GM23248 (cell line): Measurements from ENCODE around the gene SRSF7. TPM values are rescaled to one million over a fixed set of nuclear protein-coding genes. Genes with fewer than 3 reads are reported as not detected.
"Not testable (repeated sequence)": the region's sequence is repeated elsewhere in the genome, so short reads cannot be mapped to it uniquely, and the experiment has no call there.

Experiments
- DNase-seq: peaks from one replicate; pipeline ENCODE4 v3.0.0-alpha.2; 2015
- H2AFZ ChIP-seq: fragments of 200-600 bp; sonication (generic); 2 replicates; pipeline ENCODE4 v1.6.1; 2016; ENCODE audit warnings: antibody characterized with exemption
- H3F3A ChIP-seq: fragments of 200-600 bp; sonication (generic); 2 replicates; pipeline ENCODE4 v1.6.1; 2016; ENCODE audit warnings: mild to moderate bottlenecking, antibody characterized with exemption, mixed run types; ENCODE audit not compliant: insufficient read depth
- H3K27ac ChIP-seq: fragments of 200-600 bp; sonication (generic); 2 replicates; pipeline ENCODE4 v1.5.1; 2016; ENCODE audit warnings: mild to moderate bottlenecking
- H3K27me3 ChIP-seq: fragments of 200-600 bp; sonication (generic); replicated peaks from 2 replicates; pipeline ENCODE4 v1.6.1; 2016; ENCODE audit warnings: mild to moderate bottlenecking; ENCODE audit not compliant: insufficient read depth
- H3K36me3 ChIP-seq: fragments of 200-600 bp; sonication (generic); 2 replicates; pipeline ENCODE4 v1.6.1; 2016; ENCODE audit warnings: low read depth, mild to moderate bottlenecking
- H3K4me1 ChIP-seq: fragments of 200-600 bp; sonication (generic); 2 replicates; pipeline ENCODE4 v1.6.1; 2016; ENCODE audit warnings: mild to moderate bottlenecking; ENCODE audit not compliant: insufficient read depth
- H3K4me2 ChIP-seq: fragments of 200-600 bp; sonication (generic); one replicate; pipeline ENCODE4 v1.6.1; 2016; ENCODE audit warnings: mild to moderate bottlenecking; ENCODE audit not compliant: unreplicated experiment
- H3K4me3 ChIP-seq: fragments of 200-600 bp; sonication (generic); 2 replicates; pipeline ENCODE4 v1.5.1; 2016; ENCODE audit warnings: mild to moderate bottlenecking
- H3K79me2 ChIP-seq: fragments of 200-600 bp; sonication (generic); 2 replicates; pipeline ENCODE4 v1.6.1; 2016; ENCODE audit warnings: mild to moderate bottlenecking; ENCODE audit not compliant: insufficient read depth
- H3K9ac ChIP-seq: fragments of 200-600 bp; sonication (generic); 2 replicates; pipeline ENCODE4 v1.6.1; 2016; ENCODE audit warnings: mild to moderate bottlenecking
- H3K9me2 ChIP-seq: fragments of 200-600 bp; sonication (generic); 2 replicates; pipeline ENCODE4 v1.6.1; 2016; ENCODE audit warnings: mixed run types, mild to moderate bottlenecking, moderate library complexity; ENCODE audit not compliant: insufficient read depth
- H3K9me3 ChIP-seq: fragments of 200-600 bp; sonication (generic); one replicate; pipeline ENCODE4 v1.6.1; 2017; ENCODE audit warnings: low read depth
- H4K20me1 ChIP-seq: fragments of 200-600 bp; sonication (generic); 2 replicates; pipeline ENCODE4 v1.6.0; 2016; ENCODE audit not compliant: insufficient read depth
- EZH2 ChIP-seq: fragments of 200-600 bp; sonication (generic); IDR thresholded peaks from 2 replicates; pipeline ENCODE4 v1.6.1; 2018; ENCODE audit warnings: antibody characterized with exemption, mild to moderate bottlenecking; ENCODE audit not compliant: insufficient read depth, poor library complexity, severe bottlenecking
- EZH2phosphoT487 ChIP-seq: fragments of 200-600 bp; sonication (generic); IDR thresholded peaks from 2 replicates; pipeline ENCODE4 v1.6.1; 2018; ENCODE audit warnings: antibody characterized with exemption, moderate library complexity, mild to moderate bottlenecking, low read depth; ENCODE audit not compliant: insufficient read depth
- WGBS, 2 experiments: methylation state at CpG; one replicate each; pipeline ENCODE4 v1.1.6; 2015 to 2017; ENCODE audit warnings: low lambda C conversion rate in 2 of 2, low coverage in 1 of 2; ENCODE audit errors: missing lambda C conversion rate in 2 of 2; 5-methylcytosine and 5-hydroxymethylcytosine counted together
- in situ Hi-C: fragments of 300-500 bp; cut with MboI; formaldehyde crosslinking; loops from 2 replicates; pipeline ENCODE4 v1.15.0; 2020
- polyA plus RNA-seq: library from polyadenylated mRNA; unstranded; fragments of >200 nt; fragmentation: Nextera tagmentation; extraction: Ambion mirVana; gene quantifications from 2 replicates; pipeline ENCODE4 v1.2.1, GENCODE V29; 2016
- total RNA-seq: library from RNA; depleted of rRNA; stranded (reverse); fragments of >200 nt; shearing (Covaris generic); gene quantifications from 2 replicates; pipeline ENCODE4 v1.2.3, GENCODE V29; 2014

SRSF7 gene
- total and polyA plus RNA-seq, 2 experiments from 2014 or later = 86.5 to 156 TPM

DNA sequence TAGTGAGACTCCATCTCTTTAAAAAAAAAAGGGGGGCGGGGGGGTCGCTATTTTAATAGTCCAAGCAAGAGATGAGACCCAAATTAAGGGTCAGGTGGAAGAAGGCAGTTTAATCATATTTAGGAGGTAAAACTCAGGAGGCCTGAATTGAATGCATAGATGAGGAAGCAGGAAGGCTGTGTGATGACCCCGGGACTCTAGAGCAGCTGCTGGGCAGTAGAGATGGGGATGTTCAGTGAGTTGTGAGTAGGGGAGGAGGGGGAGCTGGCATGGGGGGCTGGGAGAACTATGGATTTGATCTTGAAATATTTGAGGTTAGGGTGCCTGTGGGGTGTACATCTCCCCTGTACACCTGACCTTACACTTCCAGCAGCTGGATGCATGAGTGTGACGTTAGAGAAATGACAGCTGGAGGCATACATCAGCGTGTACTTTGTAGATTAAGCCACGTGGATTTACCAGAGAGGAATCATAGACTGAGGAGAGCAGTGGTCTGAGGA, 44.3 kb downstream of the SRSF7 start:
- H3K27me3 ChIP-seq = no peaks in the 10 kb centered on the region
- no peak overlapping the region for H3K27ac ChIP-seq
- H3K36me3 ChIP-seq = no peaks in the 10 kb centered on the region
- H3K4me1 ChIP-seq = peaks cover 15% of the 10 kb centered on the region
- no peak for DNase-seq
- 79 to 83% methylated on average over 6 of the region's 6 CpGs for WGBS, 2 experiments
- no peaks in the 10 kb centered on the region for H3K79me2 ChIP-seq
- no peaks in the 10 kb centered on the region for H3K9me3 ChIP-seq
- in situ Hi-C loops = no loop called here
- no peak overlapping the region for H3K4me2 ChIP-seq
- H3F3A ChIP-seq = peaks cover 7% of the 10 kb centered on the region; the same call in 1 of the 2 replicates
- no peak overlapping the region for H2AFZ ChIP-seq
- TF ChIP-seq EZH2 (no peak), EZH2phosphoT487 (no peak)
- H4K20me1 ChIP-seq = no peaks in the 10 kb centered on the region
- H3K9ac ChIP-seq = no peak overlapping the region
- H3K9me2 ChIP-seq = no peaks in the 10 kb centered on the region
- H3K4me3 ChIP-seq = no peak overlapping the region

DNA sequence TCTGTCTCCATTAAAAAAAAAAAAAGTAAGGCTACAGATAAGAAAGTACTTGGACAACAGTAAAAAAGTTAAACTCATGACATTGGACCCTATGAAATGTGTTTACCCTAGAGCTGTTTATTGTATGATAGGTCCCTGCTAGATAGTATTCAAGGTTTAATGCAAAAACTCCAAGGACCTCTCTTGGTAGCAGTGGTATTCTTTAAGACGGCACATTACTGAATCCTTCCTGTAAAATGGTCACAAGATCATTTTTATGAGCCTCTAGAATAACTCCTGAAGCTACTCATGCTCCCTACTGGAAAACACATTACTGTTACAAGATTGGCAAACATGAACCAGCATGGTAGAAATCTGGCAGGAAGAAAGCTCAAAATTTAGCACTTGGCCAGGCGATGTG, 46.5 kb downstream of the SRSF7 start:
- TF ChIP-seq EZH2 = no peak
- no peak for TF ChIP-seq EZH2phosphoT487
- in situ Hi-C loops = no loop called here
- Histone ChIP-seq H3K9me2 (no peaks in the 10 kb centered on the region), H3K27me3 (no peaks in the 10 kb centered on the region), H3K27ac (no peak overlapping the region), H3F3A (peaks cover 7% of the 10 kb centered on the region; the same call in 1 of the 2 replicates), H3K4me3 (no peak overlapping the region), H3K4me2 (no peak overlapping the region), H3K9me3 (no peaks in the 10 kb centered on the region), H3K79me2 (no peaks in the 10 kb centered on the region), H4K20me1 (no peaks in the 10 kb centered on the region), H3K36me3 (no peaks in the 10 kb centered on the region), H3K9ac (no peak overlapping the region), H3K4me1 (peaks cover 24% of the 10 kb centered on the region), H2AFZ (no peak overlapping the region)
- WGBS, 2 experiments = 100% methylated on average over 2 of the region's 2 CpGs
- DNase-seq = no peak

DNA sequence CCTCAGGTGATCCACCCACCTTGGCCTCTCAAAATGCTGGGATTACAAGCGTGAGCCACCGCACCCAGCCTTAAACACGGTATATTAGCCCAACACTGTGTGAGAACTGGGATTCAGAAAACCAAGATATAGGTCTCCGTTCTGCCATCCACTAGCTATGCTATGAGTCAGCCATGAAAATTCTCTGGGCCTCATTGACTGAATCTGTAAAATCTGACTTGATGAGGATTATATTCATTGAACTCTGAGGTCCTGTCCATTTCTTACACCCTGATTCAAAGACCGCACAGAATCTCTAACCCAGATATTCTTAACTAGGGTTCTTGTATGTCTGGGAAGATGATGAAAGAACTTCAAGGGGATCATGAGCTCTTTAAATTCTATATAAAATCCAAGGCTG, 47.8 kb downstream of the SRSF7 start:
- H3K4me1 ChIP-seq = peaks cover 24% of the 10 kb centered on the region
- H3K27me3 ChIP-seq, H3K9me2 ChIP-seq, H3K79me2 ChIP-seq, H3F3A ChIP-seq, H3K4me3 ChIP-seq, H3K9ac ChIP-seq, in situ Hi-C loops, H3K4me2 ChIP-seq, H3K36me3 ChIP-seq, H3K9me3 ChIP-seq, H4K20me1 ChIP-seq: not testable (repeated sequence)
- 78 to 87% methylated on average over 5 of the region's 5 CpGs for WGBS, 2 experiments
- DNase-seq = peak; percentile 57
- H3K27ac ChIP-seq = peak overlapping the region; percentile 59
- H2AFZ ChIP-seq = peak overlapping the region; percentile 12; the same call in 1 of the 2 replicates

DNA sequence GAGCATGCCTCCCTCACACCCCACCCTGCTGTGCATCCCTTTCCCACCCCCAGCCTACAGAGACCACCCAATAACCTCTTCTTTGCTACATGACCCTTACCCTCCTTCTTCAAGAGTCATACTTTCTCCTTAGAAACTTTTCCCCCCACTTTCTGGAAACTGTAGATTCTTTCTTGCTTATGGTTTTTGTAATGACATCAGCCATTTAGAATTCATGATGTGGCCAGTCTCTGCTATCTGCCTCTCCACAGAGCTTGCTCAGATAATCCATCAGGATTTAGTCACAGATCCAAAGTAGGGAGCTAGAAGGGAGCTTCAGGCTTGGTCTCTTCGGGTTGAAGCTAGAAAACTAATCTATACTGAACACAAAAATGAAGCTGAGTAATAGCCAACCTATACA, 48.7 kb downstream of the SRSF7 start:
- in situ Hi-C loops = no loop called here
- Histone ChIP-seq H3K4me1 (peaks cover 24% of the 10 kb centered on the region), H2AFZ (no peak overlapping the region), H4K20me1 (no peaks in the 10 kb centered on the region), H3K79me2 (no peaks in the 10 kb centered on the region), H3K4me2 (peak overlapping the region; percentile 36), H3K27me3 (no peaks in the 10 kb centered on the region), H3K4me3 (no peak overlapping the region), H3F3A (peaks cover 7% of the 10 kb centered on the region; the same call in 1 of the 2 replicates), H3K9me2 (no peaks in the 10 kb centered on the region), H3K36me3 (no peaks in the 10 kb centered on the region), H3K9me3 (no peaks in the 10 kb centered on the region), H3K9ac (no peak overlapping the region), H3K27ac (peak overlapping the region; percentile 57)
- TF ChIP-seq EZH2phosphoT487 (no peak), EZH2 (no peak)
- peak; percentile 92 for DNase-seq
- WGBS, 2 experiments = 0 to 4% methylated on average over 1 of the region's 1 CpG

DNA sequence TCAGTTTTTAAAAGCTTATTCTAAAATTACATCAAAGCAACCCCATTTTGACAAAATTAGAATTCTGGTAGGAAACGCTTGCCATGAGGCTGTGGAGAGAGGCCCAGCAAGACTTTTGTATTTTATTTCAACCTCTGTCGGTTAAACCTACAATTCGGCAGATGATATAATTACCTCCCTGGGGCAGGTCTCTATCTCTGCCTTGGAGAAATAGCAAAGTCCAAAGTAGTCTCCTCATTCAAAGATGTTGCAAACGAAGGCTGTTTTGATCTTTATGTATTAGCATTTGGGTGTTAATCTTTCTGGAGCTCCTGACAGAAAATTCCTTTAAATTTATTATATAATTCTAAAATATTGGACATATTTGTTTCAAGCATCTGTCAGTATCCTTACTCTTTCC, 49.6 kb downstream of the SRSF7 start:
- in situ Hi-C loops = no loop called here

More for the DNA sequence above, 49.6 kb downstream of the SRSF7 start:
- Histone ChIP-seq H3K36me3 (no peaks in the 10 kb centered on the region), H3K27me3 (no peaks in the 10 kb centered on the region), H3K27ac (no peak overlapping the region), H4K20me1 (no peaks in the 10 kb centered on the region), H3K4me1 (peaks cover 24% of the 10 kb centered on the region), H3K79me2 (no peaks in the 10 kb centered on the region), H3K9me2 (no peaks in the 10 kb centered on the region), H2AFZ (no peak overlapping the region), H3K4me2 (no peak overlapping the region), H3F3A (peaks cover 7% of the 10 kb centered on the region; the same call in 1 of the 2 replicates), H3K9ac (no peak overlapping the region), H3K9me3 (no peaks in the 10 kb centered on the region), H3K4me3 (no peak overlapping the region)
- no peak for DNase-seq
- 94% methylated on average over 4 of the region's 4 CpGs for WGBS, 2 experiments
- TF ChIP-seq EZH2phosphoT487 (no peak), EZH2 (no peak)
